ENCODE measurements around the gene JAGN1. TPM values are rescaled to one million over a fixed set of nuclear protein-coding genes. Genes with fewer than 3 reads are reported as not detected.
"Not testable (repeated sequence)": the region's sequence is repeated elsewhere in the genome, so short reads cannot be mapped to it uniquely, and the experiment has no call there.

JAGN1 gene
- total and polyA plus RNA-seq, 7 donors: 24.7 to 55.1 (median 39.2) TPM

GRCh38 chr3:9938966-9939365 is 48.6 kb downstream of the JAGN1 start:
- DNase-seq: no peak
- peaks cover 0 to 22% (median 21%) of the 10 kb centered on the region in 4 donors for H3K4me1 ChIP-seq

GRCh38 chr3:9939906-9940305 is 49.5 kb downstream of the JAGN1 start:
- peaks cover 0 to 14% (median 12%) of the 10 kb centered on the region in 4 donors for H3K4me1 ChIP-seq
- H3K27ac ChIP-seq; H3K4me3 ChIP-seq; H3K9me3 ChIP-seq; H3K27me3 ChIP-seq; intact Hi-C loops (cut with DNase I); DNase-seq: not testable (repeated sequence)
- H3K36me3 ChIP-seq: peaks cover 7 to 50% (median 21%) of the 10 kb centered on the region in 4 donors
- WGBS, 2 donors: 97% methylated on average over 32 of the region's 32 CpGs

More at GRCh38 chr3:9938966-9939365, 48.6 kb downstream of the JAGN1 start:
- intact Hi-C loops (cut with DNase I): no loop called here
- H3K9me3 ChIP-seq: no peaks in the 10 kb centered on the region
- no peaks in the 10 kb centered on the region for H3K27me3 ChIP-seq
- no peak overlapping the region for H3K4me3 ChIP-seq
- H3K27ac ChIP-seq: no peak overlapping the region
- TF ChIP-seq POLR2A (IDR thresholded peaks at IDR 0.05) (no peak), POLR2AphosphoS5 (IDR thresholded peaks at IDR 0.05) (no peak), CTCF (IDR thresholded peaks at IDR 0.05) (no peak), EP300 (IDR thresholded peaks at IDR 0.05) (no peak)
- H3K36me3 ChIP-seq: peaks cover 7 to 45% (median 18%) of the 10 kb centered on the region in 4 donors
- WGBS, 2 donors: 95% methylated on average over 2 of the region's 2 CpGs

- Histone ChIP-seq H3K27ac (no peak overlapping the region), H3K4me3 (no peak overlapping the region), H3K36me3 (peaks cover 7 to 50% (median 21%) of the 10 kb centered on the region in 4 donors), H3K4me1 (peaks cover 0 to 11% (median 6%) of the 10 kb centered on the region in 4 donors), H3K27me3 (no peaks in the 10 kb centered on the region), H3K9me3 (no peaks in the 10 kb centered on the region)
- TF ChIP-seq POLR2AphosphoS5 (IDR thresholded peaks at IDR 0.05) (no peak), EP300 (IDR thresholded peaks at IDR 0.05) (no peak), CTCF (IDR thresholded peaks at IDR 0.05) (no peak)
- DNase-seq: no peak
- intact Hi-C loops (cut with DNase I): no loop called here
- 97 to 98% methylated on average over 10 of the region's 10 CpGs for WGBS, 2 donors
These were observed 50.3 kb downstream of the JAGN1 start for GRCh38 chr3:9940746-9941145.

- no peak overlapping the region for H3K4me3 ChIP-seq
- 88 to 95% methylated on average over 4 of the region's 4 CpGs for WGBS, 2 donors
- intact Hi-C loops (cut with DNase I): no loop called here
- H3K27me3 ChIP-seq: no peaks in the 10 kb centered on the region
- no peaks in the 10 kb centered on the region for H3K9me3 ChIP-seq
- DNase-seq: no peak
- TF ChIP-seq POLR2A (IDR thresholded peaks at IDR 0.05): no peak
- no peak for TF ChIP-seq EP300 (IDR thresholded peaks at IDR 0.05)
- TF ChIP-seq POLR2AphosphoS5 (IDR thresholded peaks at IDR 0.05): no peak
- TF ChIP-seq CTCF (IDR thresholded peaks at IDR 0.05): no peak
- no peak overlapping the region for H3K27ac ChIP-seq
- H3K36me3 ChIP-seq: peaks cover 7 to 44% (median 17%) of the 10 kb centered on the region in 4 donors
- H3K4me1 ChIP-seq: peaks cover 0 to 16% (median 7%) of the 10 kb centered on the region in 4 donors
These were observed 51.8 kb downstream of the JAGN1 start for GRCh38 chr3:9942164-9942563.

GRCh38 chr3:9942934-9943690 is 52.7 kb downstream of the JAGN1 start:
- WGBS, 2 donors: 91 to 93% methylated on average over 11 of the region's 11 CpGs
- peaks cover 0 to 25% (median 16%) of the 10 kb centered on the region in 4 donors for H3K4me1 ChIP-seq
- no peaks in the 10 kb centered on the region for H3K9me3 ChIP-seq
- no peak overlapping the region for H3K27ac ChIP-seq
- H3K36me3 ChIP-seq: peaks cover 6 to 34% (median 10%) of the 10 kb centered on the region in 4 donors
- intact Hi-C loops (cut with DNase I): no loop called here
- no peak overlapping the region for H3K4me3 ChIP-seq
- TF ChIP-seq POLR2A (IDR thresholded peaks at IDR 0.05): no peak
- TF ChIP-seq POLR2AphosphoS5 (IDR thresholded peaks at IDR 0.05): no peak
- TF ChIP-seq CTCF (IDR thresholded peaks at IDR 0.05): no peak
- TF ChIP-seq EP300 (IDR thresholded peaks at IDR 0.05): no peak
- no peaks in the 10 kb centered on the region for H3K27me3 ChIP-seq
- no peak for DNase-seq

Small RNAs within 50 kb of the gene (small RNA-seq; reads per million reads assigned to genes)
- gene RNU6-882P: 0 reads per million in 3 donors

Other genes starting within 250 kb of the JAGN1 start
- 10 to 100 TPM; 13.0 to 23.9 (median 18.5) TPM for gene MTMR14, start 241.1 kb upstream of the JAGN1 start, total RNA-seq
- gene MTMR14, start 241.1 kb upstream of the JAGN1 start, polyA plus RNA-seq: 10 to 100 TPM; 29.8 to 34.8 (median 32.1) TPM
- under 1 TPM in 1 of 4 donors, not detected in 3; 0.14 TPM for gene CPNE9, start 186.8 kb upstream of the JAGN1 start, total RNA-seq
- gene CPNE9, start 186.8 kb upstream of the JAGN1 start, polyA plus RNA-seq: under 1 TPM in 1 of 3 donors, not detected in 2; 0.22 TPM
- gene BRPF1, start 158.9 kb upstream of the JAGN1 start, total RNA-seq: 10 to 100 TPM; 12.6 to 18.6 (median 13.9) TPM
- 10 to 100 TPM in 1 of 3 donors, 1 to 10 TPM in 2; 3.5 to 12.0 (median 4.2) TPM for gene BRPF1, start 158.9 kb upstream of the JAGN1 start, polyA plus RNA-seq
- 10 to 100 TPM; 22.5 to 34.6 (median 31.4) TPM for gene OGG1, start 140.7 kb upstream of the JAGN1 start, total RNA-seq
- 10 to 100 TPM; 15.6 to 23.6 (median 16.9) TPM for gene OGG1, start 140.7 kb upstream of the JAGN1 start, polyA plus RNA-seq
- gene CAMK1, start 120.7 kb upstream of the JAGN1 start, total RNA-seq: 10 to 100 TPM; 45.7 to 57.8 (median 56.5) TPM
- 10 to 100 TPM; 14.0 to 21.6 (median 19.7) TPM for gene CAMK1, start 120.7 kb upstream of the JAGN1 start, polyA plus RNA-seq
- 10 to 100 TPM; 53.2 to 72.9 (median 67.6) TPM for gene TADA3, start 98.1 kb upstream of the JAGN1 start, total RNA-seq
- 10 to 100 TPM; 52.2 to 87.1 (median 78.4) TPM for gene TADA3, start 98.1 kb upstream of the JAGN1 start, polyA plus RNA-seq
- gene ARPC4, start 97.5 kb upstream of the JAGN1 start, total RNA-seq: 100 to 1,000 TPM in 3 of 4 donors, 10 to 100 TPM in 1; 75.6 to 150 (median 128) TPM
- 100 to 1,000 TPM; 190 to 240 (median 211) TPM for gene ARPC4, start 97.5 kb upstream of the JAGN1 start, polyA plus RNA-seq
- gene TTLL3, start 80.3 kb upstream of the JAGN1 start, total RNA-seq: 100 to 1,000 TPM in 1 of 4 donors, 10 to 100 TPM in 3; 32.9 to 117 (median 45.1) TPM
- gene TTLL3, start 80.3 kb upstream of the JAGN1 start, polyA plus RNA-seq: 10 to 100 TPM in 1 of 3 donors, 1 to 10 TPM in 2; 4.4 to 46.4 (median 9.0) TPM
- 10 to 100 TPM; 42.6 to 54.7 (median 47.6) TPM for gene RPUSD3, start 46.6 kb upstream of the JAGN1 start, total RNA-seq
- gene RPUSD3, start 46.6 kb upstream of the JAGN1 start, polyA plus RNA-seq: 10 to 100 TPM; 22.0 to 37.1 (median 23.4) TPM
- gene CIDEC, start 10.4 kb upstream of the JAGN1 start, total RNA-seq: 10 to 100 TPM in 2 of 4 donors, 1 to 10 TPM in 2; 1.6 to 36.7 (median 8.1) TPM
- 100 to 1,000 TPM in 1 of 3 donors, 10 to 100 TPM in 2; 30.6 to 120 (median 71.3) TPM for gene CIDEC, start 10.4 kb upstream of the JAGN1 start, polyA plus RNA-seq
- 1 to 10 TPM in 2 of 4 donors, under 1 TPM in 2; 0.68 to 2.5 (median 1.3) TPM for gene IL17RE, start 12.2 kb downstream of the JAGN1 start, total RNA-seq
- 10 to 100 TPM; 11.4 to 46.3 (median 12.7) TPM for gene IL17RE, start 12.2 kb downstream of the JAGN1 start, polyA plus RNA-seq
- 10 to 100 TPM; 57.8 to 88.9 (median 66.3) TPM for gene IL17RC, start 26.5 kb downstream of the JAGN1 start, total RNA-seq
- gene IL17RC, start 26.5 kb downstream of the JAGN1 start, polyA plus RNA-seq: 10 to 100 TPM in 2 of 3 donors, 1 to 10 TPM in 1; 9.9 to 36.5 (median 13.8) TPM
- 10 to 100 TPM; 31.4 to 67.8 (median 54.7) TPM for gene CRELD1, start 43.2 kb downstream of the JAGN1 start, total RNA-seq
- 10 to 100 TPM in 1 of 3 donors, 1 to 10 TPM in 2; 4.8 to 33.7 (median 6.7) TPM for gene CRELD1, start 43.2 kb downstream of the JAGN1 start, polyA plus RNA-seq
- 1 to 10 TPM; 1.5 to 2.6 (median 2.2) TPM for gene PRRT3, start 61.8 kb downstream of the JAGN1 start, total RNA-seq
- gene PRRT3, start 61.8 kb downstream of the JAGN1 start, polyA plus RNA-seq: under 1 TPM; 0.46 to 0.90 (median 0.60) TPM
- 10 to 100 TPM; 37.1 to 95.7 (median 45.2) TPM for gene EMC3, start 96.2 kb downstream of the JAGN1 start, total RNA-seq
- gene EMC3, start 96.2 kb downstream of the JAGN1 start, polyA plus RNA-seq: 10 to 100 TPM; 20.6 to 76.4 (median 24.6) TPM
- 1 to 10 TPM; 1.5 to 5.8 (median 3.1) TPM for gene FANCD2, start 135.8 kb downstream of the JAGN1 start, total RNA-seq
- gene FANCD2, start 135.8 kb downstream of the JAGN1 start, polyA plus RNA-seq: 10 to 100 TPM in 1 of 3 donors, 1 to 10 TPM in 1, under 1 TPM in 1; 0.60 to 12.6 (median 1.4) TPM
- gene FANCD2OS, start 217.6 kb downstream of the JAGN1 start, total RNA-seq: not detected
- gene FANCD2OS, start 217.6 kb downstream of the JAGN1 start, polyA plus RNA-seq: not detected
- gene BRK1, start 225.1 kb downstream of the JAGN1 start, total RNA-seq: 100 to 1,000 TPM; 111 to 239 (median 152) TPM
- 100 to 1,000 TPM; 179 to 260 (median 191) TPM for gene BRK1, start 225.1 kb downstream of the JAGN1 start, polyA plus RNA-seq